GM19395 (cell line): ENCODE results near the gene AP5S1.
"Not testable (repeated sequence)": the region's sequence is repeated elsewhere in the genome, so short reads cannot be mapped to it uniquely, and the experiment has no call there.

Experiments used
- ATAC-seq: cut with Tn5 transposase; IDR thresholded peaks from one replicate; pipeline ENCODE4 v1.9.1; 2021; ENCODE audit warnings: mild to moderate bottlenecking, moderate library complexity; ENCODE audit not compliant: unreplicated experiment

The AP5S1 gene

DNA sequence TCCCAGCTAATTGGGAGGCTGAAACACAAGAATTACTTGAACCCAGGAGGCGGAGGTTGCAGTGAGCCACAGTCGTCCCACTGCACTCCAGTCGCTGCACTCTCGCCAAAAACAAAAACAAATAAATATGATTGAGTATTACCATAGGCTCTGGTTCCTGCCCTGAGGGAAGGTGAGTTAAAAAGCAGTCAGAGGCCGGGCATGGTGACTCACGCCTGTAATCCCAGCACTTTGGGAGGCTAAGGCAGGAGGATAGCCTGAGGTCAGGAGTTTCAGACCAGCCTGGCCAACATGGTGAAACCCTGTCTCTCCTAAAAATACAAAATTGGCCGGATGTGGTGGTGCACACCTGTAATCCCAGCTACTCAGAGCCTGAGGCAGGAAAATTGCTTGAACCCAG lies 19.9 kb downstream of the AP5S1 start:
- not testable (repeated sequence) for ATAC-seq

DNA sequence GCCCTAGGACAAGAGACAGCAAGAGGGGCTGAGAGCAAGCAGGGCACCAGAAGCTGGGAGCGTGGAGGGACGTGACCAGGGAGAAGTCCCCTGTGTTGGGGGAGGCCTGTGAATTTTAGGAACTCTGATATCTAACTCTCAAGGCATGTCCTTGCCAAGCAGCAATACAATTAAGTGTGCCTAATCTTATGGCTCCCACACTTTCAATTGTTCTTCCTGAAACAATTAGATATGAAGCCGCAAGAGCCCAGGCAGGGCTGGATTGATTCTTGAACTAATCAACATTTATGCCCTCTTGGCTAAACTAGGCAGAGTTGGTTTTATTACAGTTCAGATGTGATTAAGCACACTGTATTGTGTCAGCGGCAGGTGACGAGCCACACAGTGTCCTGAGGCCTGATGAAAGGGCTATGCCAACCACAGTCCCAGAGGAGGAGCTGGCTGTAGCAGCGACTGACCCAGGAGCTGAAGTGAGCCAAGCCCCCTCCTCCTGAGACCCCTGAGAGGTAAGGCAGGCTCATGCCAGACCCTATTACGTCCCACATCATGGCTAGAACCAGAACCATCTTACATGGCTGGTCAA lies 22.1 kb downstream of the AP5S1 start:
- no peak for ATAC-seq

DNA sequence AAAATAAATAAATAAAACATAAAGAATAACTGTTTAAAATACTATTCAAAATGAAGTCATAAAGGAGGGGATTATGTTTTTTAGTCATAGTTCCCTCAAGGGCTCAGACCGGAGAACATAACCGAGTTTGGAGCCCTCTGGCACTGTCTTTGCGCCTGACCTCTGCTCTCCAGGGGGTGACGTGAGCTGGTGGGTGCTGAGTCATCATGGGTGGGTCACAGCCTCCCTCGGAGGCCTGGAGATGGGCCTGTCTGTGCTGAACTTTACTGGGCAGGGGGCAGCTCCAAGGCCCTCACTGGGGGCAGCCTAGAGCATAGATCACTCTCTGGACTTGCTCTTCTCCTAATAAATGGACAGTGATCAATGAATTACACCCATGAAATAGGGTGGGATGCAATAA lies 23.1 kb downstream of the AP5S1 start:
- ATAC-seq = no peak

DNA sequence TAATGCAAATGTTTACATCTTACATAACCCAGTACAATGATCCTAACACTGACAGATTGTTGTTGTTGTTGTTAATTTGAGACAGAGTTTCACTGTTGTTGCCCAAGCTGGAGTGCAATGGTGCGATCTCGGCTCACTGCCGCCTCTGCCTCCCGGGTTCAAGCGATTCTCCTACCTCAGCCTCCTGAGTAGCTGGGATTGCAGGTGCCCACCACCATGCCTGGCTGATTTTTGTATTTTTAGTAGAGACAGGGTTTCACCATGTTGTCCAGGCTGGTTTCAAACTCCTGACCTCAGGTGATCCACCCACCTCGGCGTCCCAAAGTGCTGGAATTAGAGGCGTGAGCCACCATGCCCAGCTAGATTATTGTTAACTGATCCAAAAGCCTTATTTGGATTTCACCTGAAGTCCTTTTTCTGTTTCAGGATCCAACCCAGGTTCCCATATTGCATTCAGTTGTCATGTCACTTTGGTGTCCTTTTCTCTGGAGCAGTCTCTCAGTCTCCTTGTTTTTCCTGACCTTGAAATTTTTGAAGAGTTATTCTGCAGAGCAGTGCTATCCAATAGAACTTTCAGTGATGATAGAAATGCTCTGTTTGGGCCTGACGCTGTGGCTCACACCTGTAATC lies 23.8 kb downstream of the AP5S1 start:
- ATAC-seq = not testable (repeated sequence)

DNA sequence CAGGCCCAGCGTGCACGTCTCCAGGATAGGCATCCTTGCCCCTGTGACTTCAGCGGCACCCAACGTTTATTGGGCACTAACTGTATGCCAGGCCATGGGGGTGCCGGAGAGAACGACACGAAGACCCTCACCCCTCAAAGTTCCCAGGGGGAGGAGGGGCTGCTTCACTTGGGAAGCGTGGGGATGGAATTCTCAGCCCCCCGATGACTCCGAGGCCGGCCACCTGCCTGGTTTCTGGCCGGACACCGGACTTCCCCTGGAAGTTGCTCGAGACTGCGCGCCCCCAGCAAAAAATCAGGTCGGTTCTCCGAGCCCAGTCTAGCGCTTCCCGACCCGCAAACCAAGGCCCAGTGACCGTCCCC lies 26.0 kb downstream of the AP5S1 start:
- no peak for ATAC-seq

DNA sequence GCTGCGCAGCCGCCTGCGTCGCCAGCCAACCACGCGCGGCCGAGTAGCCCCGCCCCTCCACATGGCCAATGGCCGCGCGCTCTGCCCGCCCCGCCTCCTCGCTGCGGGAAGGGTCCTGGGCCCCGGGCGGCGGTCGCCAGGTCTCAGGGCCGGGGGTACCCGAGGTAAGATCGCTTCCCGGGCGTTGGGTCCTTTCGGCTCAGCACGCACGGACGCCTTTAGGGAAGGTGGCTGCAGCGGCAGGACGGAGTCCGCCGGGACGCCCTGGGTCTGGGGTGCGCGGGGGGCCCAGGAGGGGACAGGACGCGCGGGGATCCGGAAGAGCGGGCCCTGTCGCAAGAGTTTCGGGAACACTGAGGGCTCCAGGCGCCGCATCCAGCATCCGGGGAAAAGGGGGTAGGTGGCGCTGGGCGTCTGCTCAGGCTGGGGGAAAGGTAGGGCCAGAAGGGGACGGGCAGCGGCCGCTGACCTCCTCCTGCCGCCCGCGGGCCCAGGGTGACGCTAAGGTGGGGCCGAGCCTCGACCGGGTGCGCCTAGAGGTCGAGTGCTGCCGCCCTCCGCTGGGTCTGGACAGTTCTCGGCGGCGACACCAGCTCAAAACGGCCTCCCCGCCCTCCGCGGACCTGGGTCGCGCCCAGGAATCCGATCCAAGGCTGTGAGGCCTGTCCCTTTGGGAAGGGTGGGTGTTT lies 26.5 kb downstream of the AP5S1 start, which contains the start of gene MAVS:
TSS of gene MAVS (plus strand) at position 95 of the 689 bp plus-strand sequence. CDS start 7,791 bp downstream, outside the sequence.
- peak; percentile 85 for ATAC-seq

DNA sequence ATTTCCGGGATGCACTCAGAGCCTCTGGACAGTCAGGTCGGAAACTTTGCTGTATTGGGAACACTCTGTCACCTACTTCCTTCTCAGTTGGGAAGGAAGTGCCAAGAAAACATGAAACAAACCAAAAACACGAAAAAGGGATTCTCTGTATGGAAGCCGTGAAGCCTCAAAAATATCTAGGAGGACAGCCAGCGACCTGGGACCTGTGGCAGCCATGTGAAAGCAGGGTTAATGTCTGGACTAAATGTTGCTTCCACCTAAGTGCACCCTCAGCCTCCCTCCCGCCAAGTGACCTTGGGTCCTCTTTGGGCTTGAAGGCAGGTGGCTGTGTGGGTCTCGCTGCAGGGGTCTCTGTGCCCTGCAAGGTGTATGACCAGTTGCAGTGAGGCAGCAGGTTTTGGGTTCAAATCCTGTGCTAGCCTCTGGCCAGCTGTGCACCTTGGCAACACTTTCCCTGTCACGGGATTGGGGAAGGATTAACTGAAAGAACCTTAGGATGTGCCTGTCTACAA lies 27.1 kb downstream of the AP5S1 start:
- ATAC-seq = no peak

DNA sequence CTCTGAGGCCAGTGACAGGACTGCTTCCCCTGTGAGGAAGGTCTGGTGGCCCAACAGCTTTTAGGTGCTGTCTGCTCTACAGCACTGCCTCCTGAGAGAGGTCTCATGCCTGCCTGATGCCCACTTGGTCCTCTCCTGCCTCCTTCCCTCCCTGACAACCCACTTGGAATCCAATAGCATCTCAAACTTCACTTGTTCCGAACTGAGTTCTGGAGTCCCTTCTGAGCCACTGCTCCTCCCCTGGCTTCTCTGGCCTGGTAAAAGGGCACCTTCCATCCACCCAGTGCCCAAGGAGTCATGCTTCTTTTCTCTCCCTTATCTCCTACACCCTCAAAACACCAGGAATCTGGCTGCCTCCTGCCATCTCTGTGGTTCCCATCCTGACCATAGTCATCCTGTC lies 28.2 kb downstream of the AP5S1 start:
- no peak for ATAC-seq

DNA sequence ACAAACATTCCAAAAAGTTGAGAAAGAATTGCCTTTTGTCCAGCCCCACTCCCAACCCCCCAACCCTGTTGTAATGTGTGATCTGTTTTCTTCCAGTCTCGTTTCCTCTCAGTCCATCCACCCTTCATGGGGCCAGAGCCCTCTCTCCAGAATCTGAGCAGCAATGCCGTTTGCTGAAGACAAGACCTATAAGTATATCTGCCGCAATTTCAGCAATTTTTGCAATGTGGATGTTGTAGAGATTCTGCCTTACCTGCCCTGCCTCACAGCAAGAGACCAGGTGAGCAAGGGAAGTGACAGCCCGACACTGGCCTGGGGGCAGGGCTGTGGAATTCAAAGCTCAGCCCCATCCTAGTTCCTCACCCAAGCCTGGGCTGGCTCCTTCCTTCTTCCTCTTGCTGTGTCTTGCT lies 34.1 kb downstream of the AP5S1 start:
- ATAC-seq = no peak

DNA sequence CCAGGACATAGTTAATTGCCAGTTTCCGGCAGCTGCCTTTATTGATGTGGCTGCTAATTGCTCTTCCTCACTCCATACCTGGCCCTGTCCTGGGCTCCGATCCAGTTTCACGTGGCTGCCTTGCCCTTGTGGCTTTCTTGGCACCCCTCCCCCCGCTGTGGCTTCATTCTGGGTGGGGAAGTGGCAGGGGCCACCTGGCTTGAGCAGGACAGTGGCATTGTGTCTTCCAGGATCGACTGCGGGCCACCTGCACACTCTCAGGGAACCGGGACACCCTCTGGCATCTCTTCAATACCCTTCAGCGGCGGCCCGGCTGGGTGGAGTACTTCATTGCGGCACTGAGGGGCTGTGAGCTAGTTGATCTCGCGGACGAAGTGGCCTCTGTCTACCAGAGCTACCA lies 37.1 kb downstream of the AP5S1 start:
- no peak for ATAC-seq

DNA sequence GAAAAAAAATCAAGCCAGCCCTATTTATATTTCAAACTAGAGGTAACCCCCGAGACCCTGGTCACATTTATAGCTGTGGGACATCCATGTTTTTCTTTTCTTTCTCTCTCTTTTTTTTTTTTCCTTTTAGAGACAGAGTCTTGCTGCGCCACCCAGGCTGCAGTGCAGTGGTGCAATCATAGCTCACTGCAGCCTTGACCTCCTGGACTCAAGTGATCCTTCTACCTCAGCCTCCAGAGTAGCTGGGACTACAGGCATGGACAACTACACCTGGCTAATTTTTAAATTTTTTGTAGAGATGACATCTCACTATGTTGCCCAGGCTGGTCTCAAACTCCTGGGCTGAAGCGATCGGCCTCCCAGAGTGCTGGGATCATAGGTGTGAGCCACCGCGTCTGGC lies 38.3 kb downstream of the AP5S1 start:
- ATAC-seq = no peak

DNA sequence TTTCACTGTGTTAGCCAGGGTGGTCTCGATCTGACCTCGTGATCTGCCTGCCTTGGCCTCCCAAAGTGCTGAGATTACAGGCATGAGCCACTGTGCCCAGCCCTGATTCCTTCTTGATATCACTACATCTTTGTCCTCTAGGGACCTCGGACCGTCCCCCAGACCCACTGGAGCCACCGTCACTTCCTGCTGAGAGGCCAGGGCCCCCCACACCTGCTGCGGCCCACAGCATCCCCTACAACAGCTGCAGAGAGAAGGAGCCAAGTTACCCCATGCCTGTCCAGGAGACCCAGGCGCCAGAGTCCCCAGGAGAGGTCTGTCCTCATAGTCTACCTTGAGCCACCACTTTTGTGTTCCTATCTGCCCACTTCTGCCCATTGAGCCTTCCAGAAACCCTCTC lies 40.8 kb downstream of the AP5S1 start:
- no peak for ATAC-seq

DNA sequence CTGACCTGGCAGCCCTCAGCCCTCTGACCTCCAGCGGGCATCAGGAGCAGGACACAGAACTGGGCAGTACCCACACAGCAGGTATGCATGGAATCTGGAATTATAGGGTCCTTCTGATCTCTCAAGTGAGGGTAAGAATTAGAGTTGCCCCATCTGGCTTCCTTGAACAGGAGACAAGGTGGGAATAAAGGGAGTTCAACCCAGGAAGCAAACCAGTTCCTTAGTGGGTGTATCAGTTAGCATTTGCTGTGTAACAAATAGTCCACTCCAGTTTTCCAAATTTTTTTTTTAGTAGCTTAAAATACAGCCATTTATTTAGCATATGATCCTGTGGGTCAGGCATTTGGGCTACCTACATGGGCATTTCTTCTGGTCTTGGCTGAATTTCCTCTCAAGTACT lies 42.0 kb downstream of the AP5S1 start:
- ATAC-seq = no peak

DNA sequence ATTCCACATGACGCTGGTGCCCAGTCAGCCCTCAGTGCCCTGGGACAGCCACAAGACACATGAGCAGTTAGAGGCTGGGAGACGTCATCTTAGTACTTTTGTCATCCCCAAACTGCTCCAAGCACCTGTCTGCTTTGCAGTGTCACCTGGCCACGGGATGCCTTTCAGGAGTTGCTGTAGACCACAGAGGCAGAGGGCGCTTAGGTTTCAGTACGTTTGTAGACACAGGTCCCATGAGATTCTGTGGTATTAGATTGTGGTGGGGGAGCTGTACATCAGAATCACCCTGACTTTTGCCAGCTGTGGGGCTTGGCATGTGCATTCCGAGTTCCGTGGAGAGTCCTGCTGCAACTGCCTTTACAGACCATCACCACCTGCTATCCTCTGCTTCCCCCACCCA lies 43.0 kb downstream of the AP5S1 start:
- ATAC-seq = no peak

DNA sequence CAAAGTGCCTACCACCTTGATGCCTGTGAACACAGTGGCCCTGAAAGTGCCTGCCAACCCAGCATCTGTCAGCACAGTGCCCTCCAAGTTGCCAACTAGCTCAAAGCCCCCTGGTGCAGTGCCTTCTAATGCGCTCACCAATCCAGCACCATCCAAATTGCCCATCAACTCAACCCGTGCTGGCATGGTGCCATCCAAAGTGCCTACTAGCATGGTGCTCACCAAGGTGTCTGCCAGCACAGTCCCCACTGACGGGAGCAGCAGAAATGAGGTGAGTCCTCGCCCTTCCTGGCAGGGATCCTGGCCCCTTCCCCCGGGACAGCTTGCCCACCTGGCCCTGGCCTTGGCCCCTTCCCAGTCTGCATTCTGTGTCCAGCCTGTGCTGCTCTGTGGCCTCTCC lies 44.2 kb downstream of the AP5S1 start:
- no peak for ATAC-seq

DNA sequence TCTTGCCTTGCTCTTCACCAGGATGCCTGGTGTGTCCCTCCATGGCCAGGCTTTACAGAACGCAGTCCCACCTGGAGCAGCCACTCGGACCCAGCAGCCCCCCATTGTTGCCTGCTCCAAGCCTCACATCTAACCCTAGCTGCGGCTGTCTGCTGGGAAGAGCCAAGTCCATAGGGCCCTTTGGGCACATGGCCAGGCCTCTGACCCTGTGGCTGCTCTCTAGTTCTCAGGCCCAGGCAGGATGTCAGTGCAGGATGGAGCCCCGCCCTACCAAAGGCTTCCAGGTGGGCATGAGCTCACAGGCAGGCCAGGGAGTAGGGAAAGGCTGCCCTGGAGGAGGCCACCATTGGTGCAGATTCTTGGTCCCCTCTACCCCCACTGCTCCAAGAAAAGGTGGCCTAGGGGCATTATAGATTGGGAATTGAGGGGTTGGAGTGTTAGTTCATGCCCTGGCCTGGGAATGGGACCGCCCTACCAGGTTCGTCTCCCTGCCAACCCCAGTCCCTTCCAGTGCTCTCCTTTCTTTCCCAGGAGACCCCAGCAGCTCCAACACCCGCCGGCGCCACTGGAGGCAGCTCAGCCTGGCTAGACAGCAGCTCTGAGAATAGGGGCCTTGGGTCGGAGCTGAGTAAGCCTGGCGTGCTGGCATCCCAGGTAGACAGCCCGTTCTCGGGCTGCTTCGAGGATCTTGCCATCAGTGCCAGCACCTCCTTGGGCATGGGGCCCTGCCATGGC lies 45.0 kb downstream of the AP5S1 start:
- ATAC-seq = no peak

DNA sequence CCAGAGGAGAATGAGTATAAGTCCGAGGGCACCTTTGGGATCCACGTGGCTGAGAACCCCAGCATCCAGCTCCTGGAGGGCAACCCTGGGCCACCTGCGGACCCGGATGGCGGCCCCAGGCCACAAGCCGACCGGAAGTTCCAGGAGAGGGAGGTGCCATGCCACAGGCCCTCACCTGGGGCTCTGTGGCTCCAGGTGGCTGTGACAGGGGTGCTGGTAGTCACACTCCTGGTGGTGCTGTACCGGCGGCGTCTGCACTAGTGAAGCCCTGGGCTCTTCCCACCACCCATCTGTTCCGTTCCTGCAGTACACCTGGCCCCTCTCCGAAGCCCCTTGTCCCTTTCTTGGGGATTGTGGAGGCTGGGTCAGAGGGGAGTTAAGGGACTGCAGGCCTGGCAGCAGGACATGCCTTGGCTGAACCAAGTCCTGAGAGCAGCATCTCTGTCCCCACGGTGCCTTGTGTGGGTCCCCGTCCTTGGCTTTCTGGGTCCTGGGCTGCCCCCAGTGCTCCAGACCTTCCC lies 45.6 kb downstream of the AP5S1 start:
- ATAC-seq = no peak

DNA sequence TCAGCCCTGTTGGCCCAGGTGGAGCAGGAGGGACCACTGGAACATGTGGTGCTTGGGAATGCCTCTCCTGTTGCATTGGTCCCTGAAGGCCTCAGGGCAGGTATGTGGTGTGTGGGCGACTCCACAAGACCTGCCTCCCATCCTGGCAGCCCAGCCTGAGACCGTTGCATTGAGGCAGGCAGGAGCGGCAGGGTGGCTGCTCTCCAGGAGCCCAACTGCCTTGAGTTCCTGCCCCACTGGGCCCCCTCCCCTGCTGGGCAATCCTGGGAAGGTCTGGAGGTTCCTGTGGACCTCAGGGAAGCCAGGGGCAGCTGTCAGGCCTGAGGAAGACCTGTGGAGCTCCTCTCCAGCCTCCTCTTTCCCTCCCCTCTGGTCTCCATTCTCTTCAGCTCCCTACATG lies 46.1 kb downstream of the AP5S1 start:
- ATAC-seq = no peak

DNA sequence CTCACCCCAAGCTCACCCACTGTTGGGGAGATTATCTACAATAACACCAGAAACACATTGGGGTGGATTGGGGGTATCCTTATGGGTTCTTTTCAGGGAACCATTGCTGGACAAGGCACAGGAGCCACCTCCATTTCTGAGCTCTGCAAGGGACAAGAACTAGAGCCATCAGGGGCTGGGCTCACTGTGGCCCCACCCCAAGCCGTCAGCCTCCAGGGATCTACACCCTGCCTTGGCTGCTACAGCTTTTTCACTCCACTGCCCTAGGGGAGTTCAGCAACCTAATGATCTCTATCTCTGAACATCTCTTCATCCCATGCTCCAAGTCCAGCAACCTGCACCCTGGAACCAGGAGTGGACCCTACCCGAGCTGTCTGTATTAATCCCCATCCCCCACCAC lies 47.5 kb downstream of the AP5S1 start:
- no peak for ATAC-seq

DNA sequence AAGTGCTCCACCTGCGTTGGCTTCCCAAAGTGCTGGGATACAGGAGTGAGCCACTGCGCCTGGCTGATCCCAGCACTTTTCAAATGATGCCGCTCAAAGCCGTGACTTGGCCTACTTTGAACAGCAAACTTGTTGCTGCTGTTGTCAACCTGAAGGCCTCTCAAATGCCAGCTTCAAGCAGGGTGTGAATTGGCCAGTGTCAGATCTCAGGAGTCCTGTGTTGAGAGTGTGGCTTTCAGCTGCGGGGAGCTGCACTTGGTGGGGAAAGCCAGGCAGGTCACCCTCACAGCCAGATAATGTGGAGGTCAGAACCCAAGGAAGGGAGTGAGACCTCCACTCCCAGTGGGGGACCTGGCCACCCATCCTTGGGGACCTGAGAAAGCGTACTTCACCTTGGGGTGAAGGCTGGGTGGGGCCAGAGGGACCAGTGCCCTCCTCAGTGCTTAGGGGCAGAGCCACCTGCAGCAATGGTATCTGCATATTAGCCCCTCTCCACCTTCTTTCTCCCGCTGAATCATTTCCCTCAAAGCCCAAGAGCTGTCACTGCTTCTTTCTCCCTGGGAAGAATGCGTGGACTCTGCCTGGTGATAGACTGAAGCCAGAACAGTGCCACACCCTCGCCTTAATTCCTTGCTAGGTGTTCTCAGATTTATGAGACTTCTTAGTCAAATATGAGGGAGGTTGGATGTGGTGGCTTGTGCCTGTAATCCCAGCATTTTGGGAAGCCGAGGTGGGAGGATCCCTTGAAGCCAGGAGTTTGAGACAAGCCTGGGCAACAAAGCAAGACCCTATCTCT lies 49.7 kb downstream of the AP5S1 start:
- no peak for ATAC-seq
